T-cell (primary cell): Measurements from ENCODE around the gene IFT88. TPM values are rescaled to one million over a fixed set of nuclear protein-coding genes. Genes with fewer than 3 reads are reported as not detected.

Experiments used
- ATAC-seq, 4 experiments: fragments of 200-7000 bp in 3 of 4; fragments of 150-1000 bp in 1 of 4; cut with Tn5 transposase; replicated peaks in 1 of 4; 1 replicate in 3 of 4; 2 replicates in 1 of 4; pipeline ENCODE4 v1.10.0; 2021; ENCODE audit warnings: moderate library complexity in 3 of 4, mild to moderate bottlenecking in 2 of 4, moderate number of reproducible peaks in 1 of 4
- CTCF ChIA-PET, 2 donors: fragments of 300-600 bp; sonication (Branson Sonifier 250); formaldehyde crosslinking; loops; one replicate each; lab custom pipeline; 2022; ENCODE audit warnings: antibody characterized with exemption in 2 of 2; lab: Charles Lee
- POLR2A ChIA-PET, 2 donors: fragments of 300-600 bp; sonication (Branson Sonifier 250); formaldehyde crosslinking; loops; one replicate each; lab custom pipeline; 2022; ENCODE audit warnings: antibody characterized with exemption in 2 of 2; lab: Charles Lee
- DNase-seq, 35 experiments: peaks; one replicate each; pipeline versions ENCODE4 v3.0.0 to v3.0.0-alpha.2; 2013 to 2023
- H3K27ac ChIP-seq: one replicate; pipeline ENCODE4 v1.5.1; 2013; ENCODE audit warnings: low read length
- H3K27me3 ChIP-seq, 2 experiments: replicated peaks in 1 of 2; 1 replicate in 1 of 2; 2 replicates in 1 of 2; pipeline versions ENCODE4 v1.6.1 to v1.7.0; 2013; ENCODE audit warnings: low read length in 1 of 2, mixed read lengths in 1 of 2; ENCODE audit not compliant: control insufficient read depth in 2 of 2, insufficient read depth in 2 of 2; ENCODE audit errors: extremely low read depth in 1 of 2
- H3K36me3 ChIP-seq, 2 donors: 1 replicate in 1 of 2; 2 replicates in 1 of 2; pipeline versions ENCODE4 v1.6.1 to v1.7.0; 2013; ENCODE audit warnings: low read length in 1 of 2; ENCODE audit not compliant: control insufficient read depth in 2 of 2, insufficient read depth in 1 of 2; ENCODE audit errors: extremely low read depth in 1 of 2
- H3K4me1 ChIP-seq, 2 experiments: 1 replicate in 1 of 2; 2 replicates in 1 of 2; pipeline versions ENCODE4 v1.6.1 to v1.7.0; 2013; ENCODE audit warnings: low read length in 2 of 2, mixed read lengths in 1 of 2; ENCODE audit not compliant: insufficient read depth in 2 of 2, control insufficient read depth in 1 of 2; ENCODE audit errors: extremely low read depth in 1 of 2
- H3K4me3 ChIP-seq, 2 donors: 1 replicate in 1 of 2; 2 replicates in 1 of 2; pipeline versions ENCODE4 v1.5.1 to v1.7.0; 2013; ENCODE audit warnings: mild to moderate bottlenecking in 2 of 2, low read length in 1 of 2, moderate library complexity in 1 of 2; ENCODE audit not compliant: control insufficient read depth in 1 of 2; ENCODE audit errors: extremely low read depth in 1 of 2
- H3K9me3 ChIP-seq: 2 replicates; pipeline ENCODE4 v1.7.0; 2013
- H3K27ac Mint-ChIP-seq, 2 donors: one replicate each; pipeline ENCODE4 v1.8.0; 2020 to 2021; ENCODE audit warnings: mild to moderate bottlenecking in 2 of 2, mixed read lengths in 2 of 2
- H3K27me3 Mint-ChIP-seq, 2 donors: one replicate each; pipeline ENCODE4 v1.8.0; 2021 to 2022; ENCODE audit warnings: mixed read lengths in 2 of 2
- H3K36me3 Mint-ChIP-seq: one replicate; pipeline ENCODE4 v1.8.0; 2021; ENCODE audit warnings: mixed read lengths
- H3K4me1 Mint-ChIP-seq, 3 donors: one replicate each; pipeline ENCODE4 v1.8.0; 2020 to 2022; ENCODE audit warnings: mixed read lengths in 3 of 3, mild to moderate bottlenecking in 1 of 3
- H3K4me3 Mint-ChIP-seq, 3 donors: one replicate each; pipeline ENCODE4 v1.8.0; 2020 to 2022; ENCODE audit warnings: mild to moderate bottlenecking in 3 of 3, mixed read lengths in 3 of 3, moderate library complexity in 3 of 3
- H3K9me3 Mint-ChIP-seq, 3 donors: one replicate each; pipeline ENCODE4 v1.8.0; 2020 to 2022; ENCODE audit warnings: mixed read lengths in 3 of 3
- WGBS: methylation state at CpG from one replicate; pipeline ENCODE4 v1.1.5; 2013; ENCODE audit warnings: missing lambda C conversion rate; ENCODE audit not compliant: insufficient coverage; 5-methylcytosine and 5-hydroxymethylcytosine counted together
- total RNA-seq, 35 experiments: library from RNA in 6 of 35; stranded (reverse) in 6 of 35; fragments of 120-200 nt in 1 of 35; gene quantifications; one replicate each; pipeline versions ENCODE4 v1.2.1 to v1.2.4 and lab custom pipeline; 2013 to 2026

Gene IFT88
- total RNA-seq, 5 donors from 2014 or later (not counting 1 experiment from before 2014, with no cell fraction given), result 7.6 to 9.8 (median 8.6) TPM

DNA sequence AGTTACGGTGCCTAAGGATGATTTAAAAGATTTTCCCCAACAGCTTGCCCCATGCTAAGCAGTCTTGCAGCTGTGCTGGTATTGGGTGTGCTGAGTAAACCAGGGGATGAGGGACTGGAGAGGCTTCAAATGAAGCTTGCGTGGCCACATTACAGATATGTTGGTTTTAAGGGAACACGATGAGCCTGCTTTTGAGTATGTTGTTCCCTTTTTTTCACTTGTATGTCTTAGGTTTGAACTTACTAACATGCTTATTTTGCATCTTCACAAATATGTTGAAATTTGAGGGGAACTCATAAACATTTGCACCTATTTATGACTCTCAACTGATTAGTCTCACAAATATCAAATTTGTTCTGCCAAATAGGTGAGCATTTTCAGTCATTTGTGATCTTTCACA, 134.5 kb downstream of the IFT88 start:
- peaks cover 25 to 29% of the 10 kb centered on the region in 2 donors for H3K27me3 Mint-ChIP-seq
- Histone ChIP-seq H3K36me3 (no peaks in the 10 kb centered on the region), H3K9me3 (no peaks in the 10 kb centered on the region), H3K27me3 (peaks cover 0 to 27% of the 10 kb centered on the region in 2 experiments), H3K27ac (no peak overlapping the region), H3K4me1 (peaks cover 0 to 13% of the 10 kb centered on the region in 2 experiments), H3K4me3 (no peak overlapping the region)
- POLR2A ChIA-PET, result interaction anchor here in 1 of 2 donors (0.6 kb wide), 1 partner anchor 384 kb away, joined by 9 read pairs; no protein-coding TSS in a partner anchor
- no peak for ATAC-seq
- H3K9me3 Mint-ChIP-seq, result no peaks in the 10 kb centered on the region
- no peaks in the 10 kb centered on the region for H3K36me3 Mint-ChIP-seq
- 80% methylated on average over 1 of the region's 3 CpGs for WGBS
- H3K4me3 Mint-ChIP-seq, result no peak overlapping the region
- H3K4me1 Mint-ChIP-seq, result peaks cover 7 to 16% (median 13%) of the 10 kb centered on the region in 3 donors
- CTCF ChIA-PET, result interaction anchor here (0.6 to 1.1 kb wide), 3 partner anchors 77 to 1076 kb away, joined by 3 to 7 read pairs (median 5); no protein-coding TSS in a partner anchor
- DNase-seq, result no peak
- H3K27ac Mint-ChIP-seq, result no peak overlapping the region

DNA sequence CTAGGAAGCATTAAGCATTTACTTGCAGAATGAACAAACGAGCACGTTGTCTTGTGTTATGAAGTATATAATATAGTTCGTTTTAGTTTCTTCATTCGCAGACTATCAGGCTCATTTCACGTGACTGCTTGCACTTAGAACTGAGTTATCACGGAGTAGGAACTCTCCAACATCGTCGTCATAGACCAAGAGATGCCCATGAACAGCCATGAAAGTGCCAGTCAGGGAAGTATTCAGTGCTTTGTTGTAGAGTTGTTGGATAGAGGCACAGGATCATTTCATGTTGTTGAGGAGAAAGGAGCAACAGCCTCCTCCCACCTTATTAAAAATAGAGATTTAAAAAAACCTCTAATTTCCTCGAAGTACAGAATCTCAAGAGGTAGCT, 135.6 kb downstream of the IFT88 start:
- DNase-seq (peak in 1 of 35 experiments; percentile 25), ATAC-seq (no peak)
- no peaks in the 10 kb centered on the region for H3K9me3 ChIP-seq
- H3K9me3 Mint-ChIP-seq, result no peaks in the 10 kb centered on the region
- H3K27me3 ChIP-seq, result peaks cover 0 to 24% of the 10 kb centered on the region in 2 experiments
- 53% methylated on average over 2 of the region's 9 CpGs for WGBS
- peaks cover 0 to 13% of the 10 kb centered on the region in 2 experiments for H3K4me1 ChIP-seq
- peak overlapping the region; percentile 85 to 95 (median 89) for H3K4me3 Mint-ChIP-seq
- peak overlapping the region; percentile 60 to 77 for H3K4me3 ChIP-seq
- no peak overlapping the region for H3K27ac ChIP-seq
- peak overlapping the region in 1 of 2 donors; percentile 7 for H3K27ac Mint-ChIP-seq
- ChIA-PET CTCF (interaction anchor here (0.5 to 1.1 kb wide), 3 partner anchors 70 to 203 kb away, joined by 5 to 6 read pairs (median 5); no protein-coding TSS in a partner anchor), POLR2A (interaction anchor here in 1 of 2 donors (0.6 kb wide), 1 partner anchor 195 kb away, joined by 3 read pairs; no protein-coding TSS in a partner anchor)
- H3K36me3 Mint-ChIP-seq, result no peaks in the 10 kb centered on the region
- peaks cover 24 to 28% of the 10 kb centered on the region in 2 donors for H3K27me3 Mint-ChIP-seq
- H3K4me1 Mint-ChIP-seq, result peaks cover 7 to 16% (median 13%) of the 10 kb centered on the region in 3 donors
- H3K36me3 ChIP-seq, result no peaks in the 10 kb centered on the region

DNA sequence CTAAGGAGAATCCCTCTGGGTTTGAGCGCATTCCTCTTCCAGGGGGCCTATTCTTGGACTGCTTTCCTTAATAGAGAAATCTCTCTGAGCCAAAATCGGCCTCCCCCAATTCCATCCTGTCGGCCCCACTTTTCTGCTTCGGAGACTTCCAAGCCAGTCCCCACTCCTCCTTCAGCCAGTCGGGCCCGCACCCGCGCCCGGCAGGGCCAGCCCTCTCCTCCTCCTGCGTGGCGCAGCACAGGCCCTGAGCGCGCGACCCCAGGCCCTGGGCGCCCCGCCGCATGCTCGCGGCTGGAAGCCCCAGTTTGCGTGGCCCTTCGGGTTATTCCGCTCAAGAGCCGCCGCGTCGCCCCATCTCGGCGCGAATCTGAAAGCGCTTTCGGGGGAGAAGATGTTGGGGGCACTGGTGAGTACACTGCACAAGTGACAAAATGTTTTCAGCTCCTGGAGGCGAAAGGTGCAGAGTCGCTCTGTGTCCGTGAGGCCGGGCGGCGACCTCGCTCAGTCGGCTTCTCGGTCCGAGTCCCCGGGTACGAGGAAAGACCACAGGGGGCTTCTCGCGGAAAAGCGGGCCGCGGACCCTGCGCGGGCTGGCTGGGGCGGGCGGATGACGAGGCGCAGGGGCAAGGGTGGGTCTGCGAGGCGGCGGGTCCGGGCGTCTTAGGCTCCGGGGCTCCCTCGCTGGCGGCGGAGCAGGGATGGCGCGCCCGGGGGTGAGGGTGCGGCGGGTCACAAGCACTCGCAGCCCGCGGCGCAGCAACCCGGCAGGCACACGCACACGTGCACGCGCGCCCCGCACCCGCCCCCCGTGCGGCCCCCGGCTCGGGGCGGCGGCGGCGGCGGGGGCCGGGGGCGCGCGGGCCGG, 136.2 kb downstream of the IFT88 start, which contains the start of gene IL17D:
Gene IL17D (plus strand): TSS at position 785 of the 865 bp plus-strand sequence. CDS start 303 bp downstream, outside the sequence.
- peaks cover 0 to 20% of the 10 kb centered on the region in 2 experiments for H3K27me3 ChIP-seq
- ATAC-seq (peak; percentile 20 to 36 (median 28)), DNase-seq (peak in 27 of 35 experiments; percentile 6 to 57 (median 28))
- Mint-ChIP-seq H3K4me1 (peaks cover 7 to 16% (median 13%) of the 10 kb centered on the region in 3 donors), H3K36me3 (no peaks in the 10 kb centered on the region), H3K4me3 (peak within 1 kb of the TSS; percentile 85 to 95 (median 89)), H3K27ac (peak within 1 kb of the TSS in 1 of 2 donors; percentile 55), H3K9me3 (no peaks in the 10 kb centered on the region), H3K27me3 (peaks cover 22 to 24% of the 10 kb centered on the region in 2 donors)
- H3K4me1 ChIP-seq, result peaks cover 0 to 13% of the 10 kb centered on the region in 2 experiments
- no peak within 1 kb of the TSS for H3K27ac ChIP-seq
- WGBS, result under 1% methylated on average over 92 of the region's 94 CpGs
- ChIA-PET POLR2A (interaction anchor here in 1 of 2 donors (0.6 kb wide), 1 partner anchor 194 kb away, joined by 3 read pairs; no protein-coding TSS in a partner anchor), CTCF (interaction anchor here (0.5 to 1.0 kb wide), 5 partner anchors 32 to 917 kb away, joined by 3 to 6 read pairs (median 4); no protein-coding TSS in a partner anchor)
- peak within 1 kb of the TSS; percentile 60 to 77 for H3K4me3 ChIP-seq
- no peaks in the 10 kb centered on the region for H3K36me3 ChIP-seq
- H3K9me3 ChIP-seq, result no peaks in the 10 kb centered on the region

- Mint-ChIP-seq H3K9me3 (no peaks in the 10 kb centered on the region), H3K27me3 (peaks cover 16 to 19% of the 10 kb centered on the region in 2 donors), H3K36me3 (no peaks in the 10 kb centered on the region), H3K27ac (no peak overlapping the region), H3K4me1 (peaks cover 7 to 16% (median 13%) of the 10 kb centered on the region in 3 donors), H3K4me3 (peak overlapping the region in 2 of 3 donors; percentile 75 to 78)
- peak overlapping the region in 1 of 2 donors; percentile 65 for H3K4me3 ChIP-seq
- H3K9me3 ChIP-seq, result no peaks in the 10 kb centered on the region
- CTCF ChIA-PET, result interaction anchor here in 1 of 2 donors (0.5 to 1.0 kb wide), 5 partner anchors 32 to 937 kb away, joined by 3 to 5 read pairs (median 3); no protein-coding TSS in a partner anchor
- DNase-seq, result peak; percentile 52 to 86 (median 73)
- peak; percentile 86 to 91 (median 88) for ATAC-seq
- under 1% methylated on average over 75 of the region's 98 CpGs for WGBS
- POLR2A ChIA-PET, result no interaction called here
- no peak overlapping the region for H3K27ac ChIP-seq
- peaks cover 0 to 20% of the 10 kb centered on the region in 2 experiments for H3K27me3 ChIP-seq
- peaks cover 0 to 13% of the 10 kb centered on the region in 2 experiments for H3K4me1 ChIP-seq
- H3K36me3 ChIP-seq, result no peaks in the 10 kb centered on the region
Measured at GRCh38 chr13:20703780-20704458, 137.0 kb downstream of the IFT88 start.

GRCh38 chr13:20704459-20705069, 137.6 kb downstream of the IFT88 start:
- H3K27ac ChIP-seq, result no peak overlapping the region
- Mint-ChIP-seq H3K36me3 (no peaks in the 10 kb centered on the region), H3K9me3 (no peaks in the 10 kb centered on the region), H3K27me3 (peaks cover 13 to 15% of the 10 kb centered on the region in 2 donors), H3K4me3 (peak overlapping the region; percentile 62 to 78 (median 75)), H3K4me1 (peaks cover 7 to 16% (median 13%) of the 10 kb centered on the region in 3 donors), H3K27ac (no peak overlapping the region)
- ChIA-PET CTCF (interaction anchor here in 1 of 2 donors (0.6 to 1.0 kb wide), 3 partner anchors 33 to 938 kb away, joined by 3 to 5 read pairs (median 4); no protein-coding TSS in a partner anchor), POLR2A (interaction anchor here in 1 of 2 donors (0.8 kb wide), 1 partner anchor 212 kb away, joined by 3 read pairs; no protein-coding TSS in a partner anchor)
- H3K9me3 ChIP-seq, result no peaks in the 10 kb centered on the region
- ATAC-seq (peak in 2 of 4 experiments; percentile 4 to 27), DNase-seq (no peak)
- peaks cover 0 to 20% of the 10 kb centered on the region in 2 experiments for H3K27me3 ChIP-seq
- H3K4me3 ChIP-seq, result peak overlapping the region in 1 of 2 donors; percentile 0
- H3K36me3 ChIP-seq, result no peaks in the 10 kb centered on the region
- WGBS, result 96% methylated on average over 2 of the region's 20 CpGs
- peaks cover 0 to 13% of the 10 kb centered on the region in 2 experiments for H3K4me1 ChIP-seq
